Left lung (tissue), 10 donors: ENCODE measurements around the gene MGA. TPM values are rescaled to one million over a fixed set of nuclear protein-coding genes. Genes with fewer than 3 reads are reported as not detected.

Experiments used
- ATAC-seq: fragments of 200-7000 bp; cut with Tn5 transposase; one replicate; pipeline ENCODE4 v1.9.1; 2020; ENCODE audit warnings: moderate library complexity
- DNase-seq, 4 donors: peaks; one replicate each; pipeline ENCODE4 v3.0.0-alpha.2; 2013 to 2020
- H3K27ac ChIP-seq, 2 donors: fragments of 200-600 bp; sonication (generic) in 1 of 2; one replicate each; pipeline versions ENCODE4 v1.5.0 to v1.8.0; 2020 to 2021
- H3K27me3 ChIP-seq, 2 donors: fragments of 200-600 bp; sonication (generic) in 1 of 2; one replicate each; pipeline versions ENCODE4 v1.5.0 to v1.8.0; 2020 to 2021
- H3K36me3 ChIP-seq, 2 donors: fragments of 200-600 bp; sonication (generic) in 1 of 2; one replicate each; pipeline versions ENCODE4 v1.5.0 to v1.8.0; 2020 to 2021
- H3K4me1 ChIP-seq, 2 donors: fragments of 200-600 bp; one replicate each; pipeline ENCODE4 v1.8.0; 2021
- H3K4me3 ChIP-seq, 2 donors: fragments of 200-600 bp; sonication (generic) in 1 of 2; one replicate each; pipeline versions ENCODE4 v1.5.0 to v1.8.0; 2020 to 2021; ENCODE audit warnings: mild to moderate bottlenecking in 1 of 2
- H3K9me3 ChIP-seq, 2 donors: fragments of 200-600 bp; sonication (generic) in 1 of 2; one replicate each; pipeline versions ENCODE4 v1.5.0 to v1.8.0; 2020 to 2021
- intact Hi-C, 2 donors: fragments of 100-400 bp; cut with DNase I; formaldehyde crosslinking; loops; one replicate each; pipeline versions ENCODE4 v1.11.2 to v1.14.2; 2022
- polyA plus RNA-seq, 6 donors: library from polyadenylated mRNA; unstranded; fragments of 120-200 nt; gene quantifications; one replicate each; pipeline ENCODE4 v1.2.1, GENCODE V29; 2013; ENCODE audit not compliant: insufficient read length in 6 of 6
- total RNA-seq, 2 donors: library from RNA; stranded (reverse); fragmentation: NEBNext Ultra II Directional; extraction: Animal tissue kit (Norgen Biotek cat#: 25700); gene quantifications; one replicate each; pipeline ENCODE4 v1.2.1, GENCODE V29; 2021
- TF ChIP-seq, protein P1 (sequence below), 2 donors: fragments of 200-600 bp; sonication (generic) in 1 of 2; IDR thresholded peaks; one replicate each; pipeline versions ENCODE4 v1.5.0 to v1.8.0; 2021; ENCODE audit warnings: antibody characterized with exemption in 2 of 2
- donor health status: DM: no; HTN: yes; CAD: no.
- donor health status: DM: no; HTN: no; CAD: no.

Gene MGA
- total and polyA plus RNA-seq, 8 donors: 33.4 to 41.7 (median 39.2) TPM

DNA sequence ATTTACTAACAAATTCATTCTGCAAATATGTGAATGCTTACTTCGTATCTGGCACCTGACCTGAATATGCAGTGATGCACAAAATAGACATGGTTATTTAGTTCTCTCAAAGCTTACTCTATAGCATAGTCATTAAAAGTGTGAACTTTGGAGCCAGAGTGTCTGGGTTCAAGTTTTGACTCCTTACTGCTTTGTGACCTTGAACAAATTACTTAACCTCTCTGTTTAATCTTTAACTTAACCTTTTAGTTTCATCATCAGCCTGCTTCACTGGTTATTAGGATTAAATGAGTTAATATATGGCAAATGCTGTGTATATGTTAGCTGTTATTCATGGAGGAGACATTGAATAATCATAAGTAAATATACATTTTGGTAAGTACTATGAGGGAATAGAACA is 12.1 kb upstream of the MGA start:
- Histone ChIP-seq H3K36me3 (no peaks in the 10 kb centered on the region), H3K4me3 (no peak overlapping the region), H3K27ac (no peak overlapping the region), H3K27me3 (no peaks in the 10 kb centered on the region), H3K9me3 (peaks cover 0 to 7% of the 10 kb centered on the region in 2 donors), H3K4me1 (peaks cover 0 to 26% of the 10 kb centered on the region in 2 donors)
- DNase-seq: no peak
- intact Hi-C loops: no loop called here
- TF ChIP-seq, protein P1, sequence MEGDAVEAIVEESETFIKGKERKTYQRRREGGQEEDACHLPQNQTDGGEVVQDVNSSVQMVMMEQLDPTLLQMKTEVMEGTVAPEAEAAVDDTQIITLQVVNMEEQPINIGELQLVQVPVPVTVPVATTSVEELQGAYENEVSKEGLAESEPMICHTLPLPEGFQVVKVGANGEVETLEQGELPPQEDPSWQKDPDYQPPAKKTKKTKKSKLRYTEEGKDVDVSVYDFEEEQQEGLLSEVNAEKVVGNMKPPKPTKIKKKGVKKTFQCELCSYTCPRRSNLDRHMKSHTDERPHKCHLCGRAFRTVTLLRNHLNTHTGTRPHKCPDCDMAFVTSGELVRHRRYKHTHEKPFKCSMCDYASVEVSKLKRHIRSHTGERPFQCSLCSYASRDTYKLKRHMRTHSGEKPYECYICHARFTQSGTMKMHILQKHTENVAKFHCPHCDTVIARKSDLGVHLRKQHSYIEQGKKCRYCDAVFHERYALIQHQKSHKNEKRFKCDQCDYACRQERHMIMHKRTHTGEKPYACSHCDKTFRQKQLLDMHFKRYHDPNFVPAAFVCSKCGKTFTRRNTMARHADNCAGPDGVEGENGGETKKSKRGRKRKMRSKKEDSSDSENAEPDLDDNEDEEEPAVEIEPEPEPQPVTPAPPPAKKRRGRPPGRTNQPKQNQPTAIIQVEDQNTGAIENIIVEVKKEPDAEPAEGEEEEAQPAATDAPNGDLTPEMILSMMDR (IDR thresholded peaks at IDR 0.05): no peak
- ATAC-seq: no peak

DNA sequence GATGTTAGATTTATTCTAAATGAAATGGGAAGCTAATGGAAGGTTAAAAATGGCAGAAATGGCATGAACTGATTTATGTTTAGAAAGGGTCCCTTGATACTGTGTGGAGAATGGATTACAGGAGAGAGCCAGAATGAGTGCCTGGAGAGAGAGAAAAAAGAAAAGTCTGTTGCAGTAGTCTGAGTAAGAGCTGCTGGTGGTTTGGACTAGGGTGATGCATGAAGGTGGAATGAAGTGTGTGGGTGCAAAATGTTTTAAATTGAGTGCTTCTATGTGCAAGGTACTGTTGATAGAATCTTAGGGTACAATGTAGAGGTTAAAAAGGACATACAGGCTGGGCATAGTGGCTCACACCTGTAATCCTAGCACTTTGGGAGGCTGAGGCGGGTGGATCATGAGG is 11.4 kb upstream of the MGA start:
- Histone ChIP-seq H3K9me3 (peaks cover 0 to 7% of the 10 kb centered on the region in 2 donors), H3K4me1 (peaks cover 0 to 28% of the 10 kb centered on the region in 2 donors), H3K4me3 (no peak overlapping the region), H3K36me3 (no peaks in the 10 kb centered on the region), H3K27ac (no peak overlapping the region), H3K27me3 (no peaks in the 10 kb centered on the region)
- intact Hi-C loops: no loop called here
- ATAC-seq (no peak), DNase-seq (no peak)
- TF ChIP-seq, protein P1 (IDR thresholded peaks at IDR 0.05): no peak

DNA sequence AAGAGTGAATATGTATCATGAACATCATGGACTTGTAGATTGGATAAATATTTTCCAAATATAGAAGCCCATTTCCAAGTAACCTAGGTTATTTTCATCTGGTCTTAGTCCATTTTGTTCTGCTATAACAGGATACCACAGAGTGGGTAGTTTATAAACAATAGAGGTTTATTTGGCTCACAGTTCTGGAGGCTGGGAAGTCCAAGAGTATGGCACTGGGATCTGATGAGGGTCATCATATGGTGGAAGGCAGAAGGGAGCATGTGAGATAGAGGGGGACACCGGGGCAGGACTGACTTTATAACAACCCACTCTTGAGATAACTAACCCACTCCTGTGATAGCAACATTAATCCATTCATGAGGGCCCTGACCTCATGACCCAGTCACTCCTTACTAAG is 9.4 kb upstream of the MGA start:
- Histone ChIP-seq H3K27me3 (no peaks in the 10 kb centered on the region), H3K27ac (no peak overlapping the region), H3K4me3 (no peak overlapping the region), H3K4me1 (peaks cover 0 to 20% of the 10 kb centered on the region in 2 donors), H3K9me3 (peaks cover 0 to 7% of the 10 kb centered on the region in 2 donors), H3K36me3 (no peaks in the 10 kb centered on the region)
- ATAC-seq: no peak
- no peak for DNase-seq
- TF ChIP-seq, protein P1 (IDR thresholded peaks at IDR 0.05): no peak
- intact Hi-C loops: no loop called here

DNA sequence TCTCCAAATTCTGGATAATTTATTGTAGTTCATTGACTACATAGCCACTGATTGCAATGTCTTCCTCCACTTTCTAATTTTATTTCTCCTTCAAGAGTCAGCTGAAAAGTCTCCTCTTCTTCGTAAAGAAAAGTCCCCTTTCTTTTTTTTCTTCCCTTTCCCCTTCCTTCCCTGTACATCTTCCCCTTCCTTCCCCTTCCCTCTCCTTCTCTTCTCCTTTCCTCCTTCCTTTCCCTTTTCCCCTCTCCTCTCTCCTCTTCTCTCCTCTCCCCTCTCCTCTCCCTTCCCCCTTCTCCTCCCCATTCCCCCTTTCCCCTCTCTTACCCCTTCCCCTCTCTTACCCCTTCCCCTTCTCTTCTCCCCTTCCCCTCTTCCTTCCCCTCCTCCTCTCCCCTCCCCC is 8.8 kb upstream of the MGA start:
- Histone ChIP-seq H3K27ac (no peak overlapping the region), H3K4me3 (no peak overlapping the region), H3K9me3 (peaks cover 0 to 7% of the 10 kb centered on the region in 2 donors), H3K36me3 (no peaks in the 10 kb centered on the region), H3K27me3 (no peaks in the 10 kb centered on the region), H3K4me1 (peaks cover 0 to 17% of the 10 kb centered on the region in 2 donors)
- TF ChIP-seq, protein P1 (IDR thresholded peaks at IDR 0.05): no peak
- DNase-seq: no peak
- intact Hi-C loops: no loop called here
- ATAC-seq: no peak

DNA sequence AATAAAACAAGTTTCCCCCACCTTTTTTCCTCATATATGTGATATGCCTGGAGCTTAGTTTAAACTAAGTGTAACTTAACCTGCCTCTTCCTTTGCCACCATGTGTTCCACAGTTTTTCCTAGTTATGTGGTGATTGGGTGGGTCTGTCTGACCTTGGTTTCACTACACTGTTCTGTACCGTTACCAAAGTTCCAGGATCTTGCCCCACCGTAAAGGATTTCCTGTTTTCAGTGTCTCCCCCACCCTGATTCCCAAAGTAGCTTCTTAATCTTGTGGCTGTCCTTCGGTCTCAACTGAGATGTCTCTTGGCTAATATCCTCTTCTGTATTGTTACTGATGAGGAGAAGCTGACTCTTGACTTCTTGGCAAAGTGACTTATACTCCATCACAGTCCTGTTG is 6.4 kb upstream of the MGA start:
- DNase-seq (no peak), ATAC-seq (no peak)
- peaks cover 0 to 7% of the 10 kb centered on the region in 2 donors for H3K9me3 ChIP-seq
- no peaks in the 10 kb centered on the region for H3K36me3 ChIP-seq
- TF ChIP-seq, protein P1 (IDR thresholded peaks at IDR 0.05): no peak
- no peaks in the 10 kb centered on the region for H3K27me3 ChIP-seq
- H3K4me1 ChIP-seq: peaks cover 0 to 4% of the 10 kb centered on the region in 2 donors
- H3K4me3 ChIP-seq: no peak overlapping the region
- peak overlapping the region in 1 of 2 donors; percentile 33 for H3K27ac ChIP-seq
- intact Hi-C loops: no loop called here
